Astrocyte (in vitro differentiated cells and primary cell): ENCODE results near the gene MAPKBP1.

Experiments
- CTCF ChIP-seq: IDR thresholded peaks from 2 replicates; pipeline ENCODE4 v1.5.1; 2011; ENCODE audit warnings: low read depth, mild to moderate bottlenecking, inconsistent platforms, low read length, moderate library complexity; ENCODE audit not compliant: insufficient read depth
- EZH2 ChIP-seq: IDR thresholded peaks from 2 replicates; pipeline ENCODE4 v1.6.1; 2012; ENCODE audit warnings: mild to moderate bottlenecking, low read length, inconsistent platforms; ENCODE audit not compliant: insufficient read depth

DNA sequence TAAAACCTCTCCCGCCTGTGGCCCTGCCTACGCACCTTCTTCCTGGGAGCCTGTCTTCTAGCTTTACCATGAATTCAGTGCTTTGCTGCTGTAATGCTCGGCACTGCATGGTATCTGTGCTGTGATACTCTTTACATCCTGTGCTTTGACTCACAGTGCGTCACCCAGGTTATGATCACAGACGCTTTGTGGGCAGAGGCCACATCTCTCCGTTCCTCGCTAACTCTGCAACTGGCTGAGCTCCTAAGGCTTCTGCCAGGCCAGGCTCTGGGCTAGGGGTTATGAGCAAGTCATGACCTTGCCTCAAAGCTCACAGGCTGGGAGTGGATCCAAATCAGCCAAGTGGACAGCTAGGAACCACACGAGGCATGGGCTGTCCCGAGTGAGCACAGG is 96.4 kb downstream of the MAPKBP1 start:
- TF ChIP-seq CTCF (no peak), EZH2 (no peak)
